ENCODE results near the gene COL25A1. TPM values are rescaled to one million over a fixed set of nuclear protein-coding genes. Genes with fewer than 3 reads are reported as not detected.
"Not testable (repeated sequence)": the region's sequence is repeated elsewhere in the genome, so short reads cannot be mapped to it uniquely, and the experiment has no call there.

COL25A1 gene
- total RNA-seq, 4 donors from 2014 or later, result 2.5 TPM; not detected in 3

DNA sequence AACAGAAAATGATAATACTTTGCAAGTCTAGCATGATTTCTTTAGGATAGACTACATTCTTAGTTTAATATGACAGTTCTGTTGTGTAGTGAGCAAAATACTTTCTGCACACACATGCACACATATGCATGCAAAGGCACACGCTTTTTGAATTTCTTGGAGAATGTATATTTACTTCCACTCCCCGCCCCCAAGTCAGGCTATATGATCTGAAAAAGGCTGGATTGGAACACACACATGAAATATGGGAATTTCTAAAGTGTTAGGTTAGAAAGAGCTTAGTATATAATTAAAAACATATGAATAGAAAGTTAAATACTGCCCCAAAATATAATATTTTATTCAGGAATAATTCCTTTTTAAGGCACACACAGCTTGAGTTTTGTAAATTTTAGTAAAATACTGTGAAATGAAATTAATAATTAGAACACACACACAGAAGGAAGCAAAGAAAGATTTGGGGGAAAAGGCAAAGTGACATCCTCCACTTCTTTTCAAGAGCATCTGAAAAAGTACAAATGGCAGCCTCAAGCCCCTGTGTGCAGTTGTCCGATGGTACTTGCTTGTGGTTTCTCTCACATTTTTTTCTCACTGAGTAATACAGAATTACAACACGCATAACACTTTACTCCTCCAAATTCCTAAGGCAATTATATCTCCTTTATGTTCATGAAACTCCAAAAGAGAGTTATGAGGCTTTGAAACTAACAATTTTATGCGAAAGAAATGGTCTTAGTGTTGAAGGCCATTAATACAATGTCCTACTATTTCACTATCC, 310.7 kb downstream of the COL25A1 start:
- H3K9me3 ChIP-seq, result no peaks in the 10 kb centered on the region
- H3K4me1 ChIP-seq, result no peaks in the 10 kb centered on the region
- no peak overlapping the region for H3K4me3 ChIP-seq
- no peaks in the 10 kb centered on the region for H3K27me3 ChIP-seq
- DNase-seq, result no peak
- H3K27ac ChIP-seq, result no peak overlapping the region
- no peaks in the 10 kb centered on the region for H3K36me3 ChIP-seq
- TF ChIP-seq POLR2A (IDR thresholded peaks at IDR 0.05), result no peak
- TF ChIP-seq, protein P1, sequence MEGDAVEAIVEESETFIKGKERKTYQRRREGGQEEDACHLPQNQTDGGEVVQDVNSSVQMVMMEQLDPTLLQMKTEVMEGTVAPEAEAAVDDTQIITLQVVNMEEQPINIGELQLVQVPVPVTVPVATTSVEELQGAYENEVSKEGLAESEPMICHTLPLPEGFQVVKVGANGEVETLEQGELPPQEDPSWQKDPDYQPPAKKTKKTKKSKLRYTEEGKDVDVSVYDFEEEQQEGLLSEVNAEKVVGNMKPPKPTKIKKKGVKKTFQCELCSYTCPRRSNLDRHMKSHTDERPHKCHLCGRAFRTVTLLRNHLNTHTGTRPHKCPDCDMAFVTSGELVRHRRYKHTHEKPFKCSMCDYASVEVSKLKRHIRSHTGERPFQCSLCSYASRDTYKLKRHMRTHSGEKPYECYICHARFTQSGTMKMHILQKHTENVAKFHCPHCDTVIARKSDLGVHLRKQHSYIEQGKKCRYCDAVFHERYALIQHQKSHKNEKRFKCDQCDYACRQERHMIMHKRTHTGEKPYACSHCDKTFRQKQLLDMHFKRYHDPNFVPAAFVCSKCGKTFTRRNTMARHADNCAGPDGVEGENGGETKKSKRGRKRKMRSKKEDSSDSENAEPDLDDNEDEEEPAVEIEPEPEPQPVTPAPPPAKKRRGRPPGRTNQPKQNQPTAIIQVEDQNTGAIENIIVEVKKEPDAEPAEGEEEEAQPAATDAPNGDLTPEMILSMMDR (IDR thresholded peaks at IDR 0.05), result no peak

DNA sequence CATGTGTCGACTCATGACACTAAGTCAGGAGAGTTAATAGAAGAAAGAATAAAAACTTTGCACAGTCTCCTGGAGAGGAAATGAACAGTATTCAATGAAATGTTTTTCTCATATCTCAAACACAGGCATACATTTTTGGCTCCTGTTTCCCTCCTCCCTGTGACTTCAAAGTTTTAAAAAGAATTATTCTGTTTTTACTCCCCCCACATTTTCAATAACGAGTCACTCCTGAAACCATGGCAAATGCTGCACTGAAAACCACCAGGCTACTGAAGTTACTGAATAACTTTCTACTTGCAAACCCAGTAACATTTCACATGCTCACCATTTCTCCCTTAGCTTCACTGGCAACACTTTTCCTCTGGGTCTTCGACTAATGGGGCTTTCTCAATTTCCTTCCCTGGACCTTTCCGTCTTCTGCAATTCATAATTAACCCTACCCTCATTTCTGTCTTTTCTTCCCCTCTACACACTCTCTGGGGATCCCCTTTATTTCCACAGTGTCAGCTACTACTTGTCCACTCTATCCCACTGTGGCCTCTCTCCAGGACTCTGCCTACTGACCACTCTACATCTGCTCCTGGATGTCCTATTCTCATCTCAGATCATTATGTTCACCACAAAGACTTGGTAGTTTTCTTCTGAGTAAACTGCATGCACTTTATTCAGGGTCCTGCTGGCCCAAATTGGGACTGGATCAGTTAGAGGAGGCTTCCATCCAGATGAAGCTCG, 313.8 kb downstream of the COL25A1 start:
- no peak for DNase-seq
- TF ChIP-seq, protein P1 (IDR thresholded peaks at IDR 0.05), result no peak
- no peak for TF ChIP-seq POLR2A (IDR thresholded peaks at IDR 0.05)
- Histone ChIP-seq H3K27me3 (no peaks in the 10 kb centered on the region), H3K36me3 (no peaks in the 10 kb centered on the region), H3K4me3 (no peak overlapping the region), H3K27ac (no peak overlapping the region), H3K9me3 (no peaks in the 10 kb centered on the region), H3K4me1 (no peaks in the 10 kb centered on the region)

GRCh38 chr4:108984495-108984894, 318.0 kb downstream of the COL25A1 start:
- not testable (repeated sequence) for H3K4me1 ChIP-seq, H3K36me3 ChIP-seq, DNase-seq, H3K4me3 ChIP-seq, H3K27me3 ChIP-seq, H3K27ac ChIP-seq, H3K9me3 ChIP-seq

- TF ChIP-seq POLR2A (IDR thresholded peaks at IDR 0.05), result no peak
- TF ChIP-seq, protein P1 (IDR thresholded peaks at IDR 0.05), result no peak
- no peaks in the 10 kb centered on the region for H3K27me3 ChIP-seq
- H3K9me3 ChIP-seq, result no peaks in the 10 kb centered on the region
- no peaks in the 10 kb centered on the region for H3K36me3 ChIP-seq
- H3K27ac ChIP-seq, result no peak overlapping the region
- H3K4me3 ChIP-seq, result no peak overlapping the region
- no peak for DNase-seq
- H3K4me1 ChIP-seq, result no peaks in the 10 kb centered on the region
Observed at GRCh38 chr4:108982402-108983185, 319.9 kb downstream of the COL25A1 start.

GRCh38 chr4:108980455-108981239, 321.8 kb downstream of the COL25A1 start:
- H3K9me3 ChIP-seq, result no peaks in the 10 kb centered on the region
- H3K27ac ChIP-seq, result no peak overlapping the region
- TF ChIP-seq POLR2A (IDR thresholded peaks at IDR 0.05), result no peak
- TF ChIP-seq, protein P1 (IDR thresholded peaks at IDR 0.05), result no peak
- H3K4me3 ChIP-seq, result no peak overlapping the region
- H3K27me3 ChIP-seq, result no peaks in the 10 kb centered on the region
- DNase-seq, result no peak
- no peaks in the 10 kb centered on the region for H3K4me1 ChIP-seq
- H3K36me3 ChIP-seq, result no peaks in the 10 kb centered on the region
